ENCODE measurements around the gene ILDR2. TPM values are rescaled to one million over a fixed set of nuclear protein-coding genes. Genes with fewer than 3 reads are reported as not detected.
A peak's percentile ranks its signal among the peaks of the same experiment; 100 is the strongest.

The ILDR2 gene
- total and polyA plus RNA-seq, 10 donors: under 0.01 to 1.4 (median 0.25) TPM

DNA sequence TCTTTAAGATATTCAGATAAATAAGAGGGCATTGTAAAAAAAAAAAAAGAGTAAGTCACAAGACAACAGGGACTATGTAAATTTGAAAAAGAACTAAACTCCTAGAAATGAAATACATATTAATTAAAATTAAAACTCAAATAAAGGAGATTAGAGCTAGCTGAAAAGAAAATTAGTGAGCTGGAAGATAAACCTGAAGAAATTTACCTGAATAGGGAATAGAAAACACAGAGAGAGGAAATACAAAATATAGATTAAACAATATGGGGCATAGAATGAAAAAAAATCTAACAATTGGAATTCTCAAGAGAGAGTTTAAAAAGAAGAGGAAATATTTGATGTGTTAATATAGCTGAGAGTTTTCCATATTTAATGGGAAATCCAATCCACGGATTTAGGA lies 63.7 kb downstream of the ILDR2 start:
- Histone ChIP-seq H3K27ac (no peak overlapping the region), H3K4me1 (peaks cover 0 to 4% (median 0%) of the 10 kb centered on the region in 6 donors), H3K27me3 (replicated peaks in 1 of 7) (no peaks in the 10 kb centered on the region), H3K4me3 (no peak overlapping the region), H3K9me3 (peaks cover 0 to 8% (median 5%) of the 10 kb centered on the region in 8 donors), H3K36me3 (no peaks in the 10 kb centered on the region)
- no peak for DNase-seq
- TF ChIP-seq POLR2AphosphoS5 (IDR thresholded peaks at IDR 0.05) (no peak), POLR2A (IDR thresholded peaks at IDR 0.05) (no peak), CTCF (IDR thresholded peaks at IDR 0.05 in 8 of 11, conservative IDR thresholded peaks at IDR 0.05 in 3 of 11) (no peak)
- 83 to 96% (median 85%) methylated on average over 1 of the region's 1 CpG for WGBS, 5 donors
- intact Hi-C loops (cut with DNase I; ENCODE audit: low total_unique reads): loop anchor here (2.0 kb wide), 1 partner anchor 147 kb away; no protein-coding TSS in a partner anchor

DNA sequence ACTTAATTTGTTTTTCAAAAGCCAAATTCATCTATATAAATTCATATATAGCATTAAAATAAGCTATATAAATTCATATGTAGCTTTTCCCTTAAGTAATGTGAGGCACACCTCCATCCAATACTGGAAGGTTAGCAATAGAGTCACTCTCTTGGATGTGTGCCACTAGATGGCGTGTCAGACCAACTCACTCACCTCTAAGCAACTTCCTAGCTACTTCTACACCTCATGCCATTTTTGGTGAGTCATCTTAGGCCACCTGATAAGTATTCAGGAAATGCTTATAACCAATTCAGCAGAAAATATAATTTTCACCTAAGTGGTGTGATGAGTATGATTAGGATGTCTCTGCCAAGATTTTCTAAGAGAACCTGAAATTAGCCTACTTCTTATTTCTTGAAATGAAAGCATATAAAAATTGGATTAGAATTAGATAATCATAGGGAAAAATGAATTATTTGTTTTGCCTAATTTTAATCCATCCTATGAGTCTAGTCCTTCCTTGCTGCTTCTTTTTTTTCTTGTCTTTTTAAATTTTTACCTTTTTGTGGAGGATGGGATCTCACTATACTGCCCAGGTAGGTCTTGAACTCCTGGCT lies 64.8 kb downstream of the ILDR2 start:
- Histone ChIP-seq H3K27ac (no peak overlapping the region), H3K9me3 (peaks cover 0 to 8% (median 5%) of the 10 kb centered on the region in 8 donors), H3K4me1 (peaks cover 0 to 4% (median 0%) of the 10 kb centered on the region in 6 donors), H3K27me3 (replicated peaks in 1 of 7) (no peaks in the 10 kb centered on the region), H3K36me3 (no peaks in the 10 kb centered on the region), H3K4me3 (no peak overlapping the region)
- intact Hi-C loops (cut with DNase I; ENCODE audit: low total_unique reads): loop anchor here (2.0 kb wide), 1 partner anchor 148 kb away; no protein-coding TSS in a partner anchor
- TF ChIP-seq POLR2A (IDR thresholded peaks at IDR 0.05) (no peak), CTCF (IDR thresholded peaks at IDR 0.05 in 8 of 11, conservative IDR thresholded peaks at IDR 0.05 in 3 of 11) (peak; percentile 64 to 86 (median 72)), POLR2AphosphoS5 (IDR thresholded peaks at IDR 0.05) (no peak)
- 0% methylated on average over 1 of the region's 1 CpG for WGBS, 5 donors
- no peak for DNase-seq

GRCh38 chr1:166908942-166909341 lies 66.4 kb downstream of the ILDR2 start:
- Histone ChIP-seq H3K36me3 (no peaks in the 10 kb centered on the region), H3K4me1 (peaks cover 0 to 7% (median 0%) of the 10 kb centered on the region in 6 donors), H3K27me3 (replicated peaks in 1 of 7) (no peaks in the 10 kb centered on the region), H3K9me3 (peaks cover 0 to 8% (median 5%) of the 10 kb centered on the region in 8 donors), H3K4me3 (no peak overlapping the region), H3K27ac (no peak overlapping the region)
- intact Hi-C loops (cut with DNase I; ENCODE audit: low total_unique reads): no loop called here
- 79 to 100% (median 93%) methylated on average over 1 of the region's 1 CpG for WGBS, 5 donors
- TF ChIP-seq CTCF (IDR thresholded peaks at IDR 0.05 in 8 of 11, conservative IDR thresholded peaks at IDR 0.05 in 3 of 11) (no peak), POLR2AphosphoS5 (IDR thresholded peaks at IDR 0.05) (no peak), POLR2A (IDR thresholded peaks at IDR 0.05) (no peak)
- no peak for DNase-seq

GRCh38 chr1:166907763-166908162 lies 67.6 kb downstream of the ILDR2 start:
- intact Hi-C loops (cut with DNase I; ENCODE audit: low total_unique reads): no loop called here
- WGBS, 5 donors: 41 to 55% (median 49%) methylated on average over 3 of the region's 3 CpGs
- Histone ChIP-seq H3K36me3 (no peaks in the 10 kb centered on the region), H3K27me3 (replicated peaks in 1 of 7) (no peaks in the 10 kb centered on the region), H3K4me1 (peaks cover 0 to 14% (median 0%) of the 10 kb centered on the region in 6 donors), H3K27ac (no peak overlapping the region), H3K9me3 (peaks cover 0 to 8% (median 5%) of the 10 kb centered on the region in 8 donors), H3K4me3 (no peak overlapping the region)
- TF ChIP-seq POLR2A (IDR thresholded peaks at IDR 0.05) (no peak), CTCF (IDR thresholded peaks at IDR 0.05 in 8 of 11, conservative IDR thresholded peaks at IDR 0.05 in 3 of 11) (no peak), POLR2AphosphoS5 (IDR thresholded peaks at IDR 0.05) (no peak)
- no peak for DNase-seq
